Naive thymus-derived CD8-positive, alpha-beta T cell (primary cell): ENCODE results near the gene ST6GALNAC4. TPM values are rescaled to one million over a fixed set of nuclear protein-coding genes. Genes with fewer than 3 reads are reported as not detected.
A peak's percentile ranks its signal among the peaks of the same experiment; 100 is the strongest.

ENCODE experiments used
- ATAC-seq, 2 donors: fragments of 150-1000 bp; cut with Tn5 transposase in 1 of 2; sonication (Bioruptor Pico), chemical (Tn5 transposase) in 1 of 2; 1 replicate in 1 of 2; 2 replicates in 1 of 2; pipeline ENCODE4 v1.10.0; 2021; ENCODE audit warnings: mild to moderate bottlenecking in 2 of 2, moderate library complexity in 2 of 2
- POLR2A ChIA-PET: fragments of 350-600 bp; sonication (Branson Sonifier 250); formaldehyde crosslinking; loops from one replicate; lab custom pipeline; 2021; ENCODE audit warnings: antibody characterized with exemption; lab: Charles Lee
- DNase-seq, 10 donors: peaks; one replicate each; pipeline versions ENCODE4 v3.0.0 to v3.0.0-alpha.2; 2020 to 2022
- H3K27ac Mint-ChIP-seq, 10 donors: one replicate each; pipeline ENCODE4 v1.8.0; 2020 to 2022; ENCODE audit warnings: mild to moderate bottlenecking in 10 of 10, mixed read lengths in 10 of 10, moderate library complexity in 4 of 10, inconsistent platforms in 1 of 10
- H3K27me3 Mint-ChIP-seq, 5 donors: one replicate each; pipeline ENCODE4 v1.8.0; 2021 to 2022; ENCODE audit warnings: mixed read lengths in 5 of 5
- H3K36me3 Mint-ChIP-seq, 3 donors: one replicate each; pipeline ENCODE4 v1.8.0; 2020 to 2022; ENCODE audit warnings: mixed read lengths in 3 of 3, mild to moderate bottlenecking in 2 of 3, inconsistent platforms in 1 of 3
- H3K4me1 Mint-ChIP-seq, 4 donors: one replicate each; pipeline ENCODE4 v1.8.0; 2021 to 2022; ENCODE audit warnings: mixed read lengths in 4 of 4
- H3K4me3 Mint-ChIP-seq, 10 donors: one replicate each; pipeline ENCODE4 v1.8.0; 2020 to 2022; ENCODE audit warnings: mild to moderate bottlenecking in 10 of 10, mixed read lengths in 10 of 10, moderate library complexity in 6 of 10, inconsistent platforms in 1 of 10
- H3K9me3 Mint-ChIP-seq, 9 donors: one replicate each; pipeline ENCODE4 v1.8.0; 2020 to 2022; ENCODE audit warnings: mixed read lengths in 9 of 9, mild to moderate bottlenecking in 3 of 9, inconsistent platforms in 1 of 9, moderate library complexity in 1 of 9
- polyA plus RNA-seq, 3 donors: library from polyadenylated mRNA; unstranded; fragments of 300-500 nt; fragmentation: Illumina TruSeq; gene quantifications; one replicate each; pipeline ENCODE4 v1.2.3, GENCODE V29; 2021
- total RNA-seq, 8 experiments: library from RNA in 2 of 8; stranded (reverse) in 2 of 8; gene quantifications; one replicate each; pipeline ENCODE4 v1.2.3 and lab custom pipeline; 2021 to 2026

ST6GALNAC4 gene, protein sequence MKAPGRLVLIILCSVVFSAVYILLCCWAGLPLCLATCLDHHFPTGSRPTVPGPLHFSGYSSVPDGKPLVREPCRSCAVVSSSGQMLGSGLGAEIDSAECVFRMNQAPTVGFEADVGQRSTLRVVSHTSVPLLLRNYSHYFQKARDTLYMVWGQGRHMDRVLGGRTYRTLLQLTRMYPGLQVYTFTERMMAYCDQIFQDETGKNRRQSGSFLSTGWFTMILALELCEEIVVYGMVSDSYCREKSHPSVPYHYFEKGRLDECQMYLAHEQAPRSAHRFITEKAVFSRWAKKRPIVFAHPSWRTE
- 10 to 100 TPM; 47.0 to 47.5 TPM for total RNA-seq
- 10 to 100 TPM; 19.8 to 34.4 (median 22.1) TPM for polyA plus RNA-seq
- 24.5 to 35.9 (median 29.0) reads per million in 6 experiments for total RNA-seq (lab: John Stamatoyannopoulos, UW)

DNA sequence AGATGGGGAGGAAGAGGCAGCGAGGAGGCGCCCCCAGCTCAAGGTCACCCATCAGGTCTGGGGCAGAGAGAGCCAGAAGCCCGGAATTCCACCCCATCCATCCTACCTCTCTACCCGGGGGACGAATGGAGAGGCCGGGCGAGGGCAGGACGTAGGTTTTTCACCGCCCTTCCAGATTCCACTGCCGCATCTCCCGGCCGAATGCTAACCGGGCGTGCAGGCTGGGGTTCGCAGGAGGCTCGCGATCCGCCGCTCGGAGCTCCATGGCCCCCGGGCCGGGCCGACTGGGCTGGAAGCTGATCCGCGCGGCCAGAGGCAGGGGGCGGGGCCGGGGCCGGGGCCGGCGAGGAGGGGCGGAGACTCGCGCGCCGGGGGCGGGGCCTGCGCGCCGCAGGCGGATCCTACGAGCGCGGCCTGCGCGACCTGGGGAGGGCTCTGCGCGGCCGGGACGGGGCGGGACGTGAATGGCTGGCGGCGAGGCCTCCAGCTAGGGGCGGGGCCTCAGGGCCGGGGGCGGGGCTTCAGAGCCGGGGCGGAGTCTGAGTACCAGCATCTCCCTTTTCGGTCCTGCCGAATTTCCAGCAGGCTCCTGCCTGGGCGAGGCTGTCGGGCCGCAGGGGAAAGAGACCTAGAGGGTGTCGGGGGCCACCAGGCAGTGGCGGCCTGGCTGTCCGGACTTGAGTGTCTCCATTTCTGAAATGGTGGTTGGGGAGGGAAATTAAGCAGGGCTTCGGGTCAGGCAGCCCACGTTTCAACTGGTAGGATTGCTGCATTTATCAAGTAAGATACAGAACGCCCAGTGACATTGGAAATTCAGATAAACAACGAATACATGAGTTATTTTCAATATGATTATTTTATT, at the start of gene ST6GALNAC4:
TSS of gene ST6GALNAC4 (minus strand) at position 322 of the 862 bp plus-strand sequence. CDS start 622 bp downstream, outside the sequence.
- Mint-ChIP-seq H3K36me3 (peaks cover 0 to 23% (median 6%) of the 10 kb centered on the region in 3 donors), H3K9me3 (no peaks in the 10 kb centered on the region), H3K4me3 (peak within 1 kb of the TSS; percentile 85 to 95 (median 92)), H3K27me3 (no peaks in the 10 kb centered on the region), H3K4me1 (peaks cover 25 to 70% (median 59%) of the 10 kb centered on the region in 4 donors), H3K27ac (peak within 1 kb of the TSS; percentile 83 to 98 (median 96))
- ATAC-seq: peak; percentile 85 to 88
- peak; percentile 85 to 98 (median 92) for DNase-seq
- POLR2A ChIA-PET: interaction anchor here (0.5 to 12.6 kb wide), 34 partner anchors 9 to 1953 kb away, joined by 3 to 328 read pairs (median 4); partner anchors contain the start of genes CDK9, DPM2, FPGS and ST6GALNAC6

DNA sequence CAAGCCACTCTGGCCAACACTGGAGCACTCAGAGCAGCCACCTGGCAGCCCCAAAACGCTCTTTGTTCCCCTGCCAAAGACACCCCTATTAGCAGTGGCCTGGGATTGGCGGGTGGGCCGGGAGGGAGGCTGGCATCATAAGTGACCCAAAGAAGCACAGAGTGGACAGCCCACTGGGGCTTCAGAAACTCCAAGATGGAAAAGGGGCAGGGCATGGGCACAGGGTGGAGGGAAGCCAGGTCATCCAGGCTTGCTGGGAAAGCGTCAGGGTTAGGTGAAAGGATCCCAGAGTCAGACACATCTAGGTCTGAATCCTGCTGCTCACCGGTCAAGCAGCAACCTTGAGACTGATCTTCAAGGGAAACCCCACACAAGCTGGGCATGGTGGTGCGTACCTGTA, 49.1 kb upstream of the ST6GALNAC4 start:
- H3K9me3 Mint-ChIP-seq: no peaks in the 10 kb centered on the region
- H3K27ac Mint-ChIP-seq: peak overlapping the region; percentile 92 to 100 (median 97)
- ATAC-seq (no peak), DNase-seq (no peak)
- peaks cover 0 to 62% (median 7%) of the 10 kb centered on the region in 3 donors for H3K36me3 Mint-ChIP-seq
- H3K4me3 Mint-ChIP-seq: peak overlapping the region; percentile 87 to 99 (median 92)
- peaks cover 71 to 99% (median 98%) of the 10 kb centered on the region in 4 donors for H3K4me1 Mint-ChIP-seq
- no peaks in the 10 kb centered on the region for H3K27me3 Mint-ChIP-seq
- POLR2A ChIA-PET: interaction anchor here (1.0 to 67.4 kb wide), 4 partner anchors 0 to 106 kb away, joined by 3 to 2190 read pairs (median 1464); partner anchors contain the start of genes DPM2 and EEIG1

DNA sequence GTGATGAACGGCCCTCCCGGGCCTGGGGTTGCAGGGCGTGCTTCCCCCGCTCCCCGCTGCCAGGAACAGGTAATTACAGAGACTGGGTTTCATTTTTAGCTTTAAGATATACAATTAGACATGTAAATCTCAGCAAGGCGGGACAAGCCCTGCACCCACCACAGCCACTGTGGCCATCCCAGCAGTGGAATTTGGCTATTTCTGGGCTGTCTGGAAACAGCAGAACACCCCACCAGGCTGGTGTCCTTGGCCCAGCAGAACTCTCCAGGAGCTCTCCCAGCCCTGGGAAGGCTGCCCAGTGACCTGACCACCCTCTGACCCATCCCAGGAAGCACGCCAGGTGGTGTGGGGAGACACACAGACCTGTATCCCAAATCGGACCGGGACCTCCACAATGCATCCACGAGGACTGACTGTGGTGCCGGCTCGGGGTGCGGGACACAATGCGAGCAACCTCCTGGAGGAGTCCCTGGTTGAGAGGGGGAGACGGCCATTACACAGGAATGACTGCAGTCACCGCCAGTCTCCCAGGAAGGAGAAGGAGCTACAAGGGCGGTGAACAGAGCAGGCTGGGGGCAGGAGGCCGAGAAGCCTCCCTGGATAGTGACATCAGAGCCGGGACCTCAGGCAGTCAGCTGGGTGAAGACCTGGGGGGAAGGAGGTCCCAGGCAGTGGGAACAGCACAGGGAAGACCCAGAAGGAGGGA, 46.7 kb upstream of the ST6GALNAC4 start:
- no peak for DNase-seq
- no peaks in the 10 kb centered on the region for H3K9me3 Mint-ChIP-seq
- ATAC-seq: peak; percentile 10 to 28
- POLR2A ChIA-PET: interaction anchor here (36.1 to 67.4 kb wide), 3 partner anchors 3 to 65 kb away, joined by 737 to 2190 read pairs (median 2190); partner anchors contain the start of genes DPM2 and EEIG1
- H3K27me3 Mint-ChIP-seq: no peaks in the 10 kb centered on the region
- peak overlapping the region; percentile 89 to 100 (median 97) for H3K27ac Mint-ChIP-seq
- peaks cover 0 to 57% (median 7%) of the 10 kb centered on the region in 3 donors for H3K36me3 Mint-ChIP-seq
- peak overlapping the region; percentile 70 to 97 (median 88) for H3K4me3 Mint-ChIP-seq
- H3K4me1 Mint-ChIP-seq: peaks cover 73 to 99% (median 98%) of the 10 kb centered on the region in 4 donors

DNA sequence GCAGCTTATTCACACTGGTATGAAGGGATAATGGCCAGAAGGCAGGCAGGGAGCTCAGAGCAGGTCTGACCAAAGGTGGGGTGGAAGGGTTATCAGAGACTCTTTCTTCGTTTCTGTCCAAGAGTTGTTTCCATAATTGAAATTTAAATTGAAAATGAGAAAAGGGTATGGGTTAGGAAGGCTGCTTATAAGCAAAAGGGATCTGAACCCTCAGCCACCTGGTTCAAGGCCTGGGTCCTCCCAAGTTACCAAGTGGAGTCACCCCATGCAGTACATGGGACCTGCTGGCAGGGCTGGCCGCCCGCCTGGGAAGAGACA, 46.2 kb upstream of the ST6GALNAC4 start:
- peaks cover 70 to 99% (median 96%) of the 10 kb centered on the region in 4 donors for H3K4me1 Mint-ChIP-seq
- H3K36me3 Mint-ChIP-seq: peaks cover 0 to 55% (median 7%) of the 10 kb centered on the region in 3 donors
- DNase-seq (no peak), ATAC-seq (no peak)
- POLR2A ChIA-PET: interaction anchor here (36.1 to 67.4 kb wide), 3 partner anchors 3 to 66 kb away, joined by 737 to 2190 read pairs (median 2190); partner anchors contain the start of genes DPM2 and EEIG1
- H3K27me3 Mint-ChIP-seq: no peaks in the 10 kb centered on the region
- no peaks in the 10 kb centered on the region for H3K9me3 Mint-ChIP-seq
- peak overlapping the region; percentile 89 to 100 (median 97) for H3K27ac Mint-ChIP-seq
- H3K4me3 Mint-ChIP-seq: peak overlapping the region; percentile 70 to 97 (median 88)

DNA sequence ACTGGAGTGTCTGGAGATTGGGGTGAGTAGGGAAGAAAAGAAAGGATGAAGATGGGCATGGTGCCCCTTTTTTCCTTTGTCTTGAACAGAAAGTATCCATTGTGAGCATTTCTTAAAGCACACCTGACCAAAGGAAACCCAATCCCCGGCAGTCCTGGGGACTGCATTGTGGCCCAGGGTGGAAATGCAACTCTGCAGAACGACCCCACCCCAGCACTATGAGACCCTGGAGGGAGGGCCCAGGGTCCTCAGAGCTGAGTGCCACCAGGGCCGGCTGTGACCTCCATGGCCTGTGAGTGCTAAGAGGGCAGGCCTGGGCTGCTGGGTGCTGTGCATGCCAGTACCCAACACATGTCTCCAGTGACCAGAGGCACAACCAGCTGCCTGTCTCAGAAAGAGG, 45.4 kb upstream of the ST6GALNAC4 start:
- DNase-seq (no peak), ATAC-seq (no peak)
- H3K36me3 Mint-ChIP-seq: peaks cover 0 to 58% (median 7%) of the 10 kb centered on the region in 3 donors
- peak overlapping the region; percentile 70 to 97 (median 88) for H3K4me3 Mint-ChIP-seq
- POLR2A ChIA-PET: interaction anchor here (36.1 to 67.4 kb wide), 3 partner anchors 4 to 66 kb away, joined by 737 to 2190 read pairs (median 2190); partner anchors contain the start of genes DPM2 and EEIG1
- peak overlapping the region; percentile 89 to 100 (median 96) for H3K27ac Mint-ChIP-seq
- peaks cover 68 to 99% (median 95%) of the 10 kb centered on the region in 4 donors for H3K4me1 Mint-ChIP-seq
- no peaks in the 10 kb centered on the region for H3K27me3 Mint-ChIP-seq
- no peaks in the 10 kb centered on the region for H3K9me3 Mint-ChIP-seq

DNA sequence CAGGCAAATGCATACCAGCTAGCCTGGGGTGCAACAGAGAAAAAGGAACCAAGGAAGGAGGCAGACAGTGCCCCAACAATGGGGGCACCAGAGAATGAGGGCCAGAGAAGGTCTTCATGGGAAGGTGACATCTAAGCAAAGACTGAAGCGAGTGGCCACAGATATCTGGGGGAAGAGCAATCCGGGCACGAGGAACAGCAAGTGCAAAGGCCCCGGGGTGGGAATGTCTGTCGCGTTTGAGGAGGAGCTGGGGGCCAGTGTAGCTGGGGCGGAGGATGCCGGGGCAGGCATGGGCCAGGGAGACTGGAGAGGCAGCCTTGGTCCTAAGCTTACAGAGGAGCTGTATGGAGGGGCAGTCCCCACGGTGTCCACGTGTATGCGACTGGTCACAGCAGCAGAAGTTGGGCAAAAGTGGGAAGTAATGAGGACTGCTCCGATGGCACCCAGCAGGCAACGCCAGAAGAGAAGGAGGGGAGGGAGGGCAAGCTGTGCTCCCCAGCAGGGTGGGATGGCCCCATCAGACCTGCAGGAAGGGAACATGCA, 44.8 kb upstream of the ST6GALNAC4 start:
- POLR2A ChIA-PET: interaction anchor here (36.1 to 67.4 kb wide), 3 partner anchors 4 to 67 kb away, joined by 737 to 2190 read pairs (median 2190); partner anchors contain the start of genes DPM2 and EEIG1
- H3K27ac Mint-ChIP-seq: peak overlapping the region; percentile 89 to 100 (median 96)
- no peaks in the 10 kb centered on the region for H3K9me3 Mint-ChIP-seq
- H3K36me3 Mint-ChIP-seq: peaks cover 0 to 58% (median 7%) of the 10 kb centered on the region in 3 donors
- ATAC-seq (no peak), DNase-seq (no peak)
- H3K27me3 Mint-ChIP-seq: no peaks in the 10 kb centered on the region
- H3K4me3 Mint-ChIP-seq: peak overlapping the region; percentile 43 to 97 (median 88)
- H3K4me1 Mint-ChIP-seq: peaks cover 63 to 99% (median 95%) of the 10 kb centered on the region in 4 donors

DNA sequence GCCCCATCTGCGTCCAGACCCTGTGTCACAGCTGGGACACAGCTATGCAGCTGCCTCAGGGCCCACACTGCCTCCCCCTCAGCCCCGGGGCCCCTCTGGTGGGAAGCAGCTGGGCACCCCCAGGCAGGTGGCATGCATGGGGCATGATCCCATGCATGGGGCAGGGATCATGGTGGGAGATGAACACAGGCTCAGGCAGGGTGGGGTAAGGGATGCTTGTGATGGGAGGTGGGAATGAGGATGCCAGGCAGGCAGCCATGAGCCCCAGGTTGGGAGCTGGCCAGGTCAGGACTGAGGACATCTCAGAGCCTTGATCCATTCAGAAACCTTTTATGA, 44.3 kb upstream of the ST6GALNAC4 start:
- H3K27ac Mint-ChIP-seq: peak overlapping the region; percentile 89 to 100 (median 96)
- peaks cover 0 to 58% (median 7%) of the 10 kb centered on the region in 3 donors for H3K36me3 Mint-ChIP-seq
- H3K9me3 Mint-ChIP-seq: no peaks in the 10 kb centered on the region
- POLR2A ChIA-PET: interaction anchor here (36.1 to 67.4 kb wide), 3 partner anchors 5 to 67 kb away, joined by 737 to 2190 read pairs (median 2190); partner anchors contain the start of genes DPM2 and EEIG1
- H3K4me1 Mint-ChIP-seq: peaks cover 61 to 95% (median 92%) of the 10 kb centered on the region in 4 donors
- H3K27me3 Mint-ChIP-seq: no peaks in the 10 kb centered on the region
- ATAC-seq: no peak
- peak overlapping the region; percentile 32 to 97 (median 88) for H3K4me3 Mint-ChIP-seq
- no peak for DNase-seq

DNA sequence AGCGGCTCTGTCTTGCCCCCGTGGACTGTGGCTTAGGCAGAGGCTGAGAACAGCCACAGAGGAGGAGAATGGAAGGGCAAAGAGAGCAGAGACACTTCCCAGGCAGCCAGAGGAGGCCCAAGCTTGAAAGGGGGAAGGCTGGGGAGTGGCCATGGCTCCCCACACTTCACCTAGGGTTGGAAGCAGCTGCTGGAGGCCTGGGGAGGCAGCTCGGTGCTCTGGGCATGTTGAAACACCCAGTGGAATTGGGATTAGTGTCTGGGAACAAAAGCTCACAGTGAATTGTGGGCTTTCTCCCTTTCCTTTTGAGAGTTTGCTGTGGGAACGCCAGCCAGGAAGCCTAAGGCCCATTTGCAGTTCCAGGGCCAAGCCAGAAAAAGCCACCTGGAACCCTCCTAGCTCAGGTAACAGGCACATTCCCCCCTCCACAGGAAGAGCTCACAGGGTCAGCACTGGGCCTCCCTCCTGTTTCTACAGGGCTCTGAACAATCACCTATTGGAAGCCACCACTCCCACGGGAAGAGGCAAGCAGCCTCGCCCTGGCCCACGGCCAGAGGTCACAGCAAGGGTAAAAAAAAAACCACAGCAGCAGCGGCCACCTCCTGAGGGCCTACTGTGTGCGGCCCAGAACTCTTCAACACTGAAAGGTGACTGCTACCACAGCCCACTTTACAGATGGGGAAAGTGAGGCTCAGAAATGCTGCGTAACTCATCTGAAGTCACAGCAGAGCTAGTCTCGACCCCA, 43.7 kb upstream of the ST6GALNAC4 start:
- no peak for ATAC-seq
- Mint-ChIP-seq H3K9me3 (no peaks in the 10 kb centered on the region), H3K27me3 (no peaks in the 10 kb centered on the region), H3K4me1 (peaks cover 64 to 96% (median 92%) of the 10 kb centered on the region in 4 donors), H3K36me3 (peaks cover 0 to 59% (median 7%) of the 10 kb centered on the region in 3 donors), H3K27ac (peak overlapping the region; percentile 74 to 100 (median 96)), H3K4me3 (peak overlapping the region; percentile 36 to 95 (median 84))
- POLR2A ChIA-PET: interaction anchor here (36.1 to 67.4 kb wide), 3 partner anchors 6 to 68 kb away, joined by 737 to 2190 read pairs (median 2190); partner anchors contain the start of genes DPM2 and EEIG1
- DNase-seq: no peak

DNA sequence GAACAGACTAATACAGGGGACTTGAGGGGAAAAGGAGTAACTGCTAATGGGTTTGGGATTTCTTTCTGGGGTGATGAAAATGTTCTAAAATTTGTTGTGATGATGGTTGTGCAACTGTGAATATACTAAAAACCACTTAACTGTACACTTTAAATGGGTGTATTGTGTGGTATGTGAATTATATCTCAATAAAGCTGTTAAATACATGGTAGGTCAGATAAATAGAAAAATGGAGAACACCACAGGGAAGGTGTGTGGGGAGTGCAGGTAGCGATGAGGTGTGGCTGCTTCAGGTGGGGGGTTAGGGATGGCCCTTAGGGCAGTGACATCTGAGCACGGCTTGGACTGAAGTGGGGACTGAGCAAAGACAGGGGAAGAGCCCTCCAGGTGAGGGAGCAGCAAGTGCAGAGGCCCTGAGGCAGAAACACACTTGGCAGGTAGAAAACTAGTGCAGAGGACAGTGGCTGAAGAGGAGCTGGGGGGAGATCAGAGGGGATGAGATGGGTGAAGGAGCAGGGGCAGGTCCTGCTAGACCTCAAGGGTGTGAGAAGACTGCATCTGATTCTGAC, 43.1 kb upstream of the ST6GALNAC4 start:
- Mint-ChIP-seq H3K9me3 (no peaks in the 10 kb centered on the region), H3K36me3 (peaks cover 0 to 57% (median 7%) of the 10 kb centered on the region in 3 donors), H3K27ac (peak overlapping the region; percentile 74 to 100 (median 96)), H3K4me1 (peaks cover 64 to 96% (median 92%) of the 10 kb centered on the region in 4 donors), H3K4me3 (peak overlapping the region; percentile 36 to 95 (median 80)), H3K27me3 (no peaks in the 10 kb centered on the region)
- no peak for ATAC-seq
- POLR2A ChIA-PET: interaction anchor here (36.1 to 67.4 kb wide), 3 partner anchors 6 to 69 kb away, joined by 737 to 2190 read pairs (median 2190); partner anchors contain the start of genes DPM2 and EEIG1
- no peak for DNase-seq

DNA sequence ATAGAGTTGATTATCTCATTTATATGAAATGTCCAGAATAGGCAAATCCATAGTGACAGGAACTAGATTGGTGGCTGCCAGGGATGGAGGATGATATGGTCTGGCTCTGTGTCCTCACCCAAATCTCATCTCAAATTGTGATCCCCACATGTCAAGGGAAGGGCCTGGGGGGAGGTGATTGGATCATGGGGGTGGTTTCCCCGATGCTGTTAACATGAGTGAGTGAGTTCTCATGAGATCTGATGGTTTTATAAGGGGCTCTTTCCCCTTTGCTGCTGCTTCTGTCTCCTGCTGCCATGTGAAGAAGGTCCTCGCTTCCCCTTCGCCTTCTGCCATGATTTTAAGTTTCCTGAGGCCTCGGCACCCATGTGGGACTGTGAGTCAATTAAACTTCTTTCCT, 42.6 kb upstream of the ST6GALNAC4 start:
- Mint-ChIP-seq H3K4me1 (peaks cover 65 to 96% (median 93%) of the 10 kb centered on the region in 4 donors), H3K9me3 (no peaks in the 10 kb centered on the region), H3K27ac (peak overlapping the region; percentile 74 to 100 (median 96)), H3K27me3 (no peaks in the 10 kb centered on the region), H3K4me3 (peak overlapping the region; percentile 36 to 95 (median 80)), H3K36me3 (peaks cover 0 to 57% (median 7%) of the 10 kb centered on the region in 3 donors)
- POLR2A ChIA-PET: interaction anchor here (36.1 to 67.4 kb wide), 3 partner anchors 7 to 69 kb away, joined by 737 to 2190 read pairs (median 2190); partner anchors contain the start of genes DPM2 and EEIG1
- DNase-seq (no peak), ATAC-seq (no peak)
